Non-pigmented ciliary epithelial cell (primary cell): Measurements from ENCODE around the gene IGSF21.
"Not testable (repeated sequence)": the region's sequence is repeated elsewhere in the genome, so short reads cannot be mapped to it uniquely, and the experiment has no call there.

Experiments used
- DNase-seq: peaks from one replicate; pipeline ENCODE4 v3.0.0-alpha.2; 2010; ENCODE audit warnings: low read depth

The IGSF21 gene

DNA sequence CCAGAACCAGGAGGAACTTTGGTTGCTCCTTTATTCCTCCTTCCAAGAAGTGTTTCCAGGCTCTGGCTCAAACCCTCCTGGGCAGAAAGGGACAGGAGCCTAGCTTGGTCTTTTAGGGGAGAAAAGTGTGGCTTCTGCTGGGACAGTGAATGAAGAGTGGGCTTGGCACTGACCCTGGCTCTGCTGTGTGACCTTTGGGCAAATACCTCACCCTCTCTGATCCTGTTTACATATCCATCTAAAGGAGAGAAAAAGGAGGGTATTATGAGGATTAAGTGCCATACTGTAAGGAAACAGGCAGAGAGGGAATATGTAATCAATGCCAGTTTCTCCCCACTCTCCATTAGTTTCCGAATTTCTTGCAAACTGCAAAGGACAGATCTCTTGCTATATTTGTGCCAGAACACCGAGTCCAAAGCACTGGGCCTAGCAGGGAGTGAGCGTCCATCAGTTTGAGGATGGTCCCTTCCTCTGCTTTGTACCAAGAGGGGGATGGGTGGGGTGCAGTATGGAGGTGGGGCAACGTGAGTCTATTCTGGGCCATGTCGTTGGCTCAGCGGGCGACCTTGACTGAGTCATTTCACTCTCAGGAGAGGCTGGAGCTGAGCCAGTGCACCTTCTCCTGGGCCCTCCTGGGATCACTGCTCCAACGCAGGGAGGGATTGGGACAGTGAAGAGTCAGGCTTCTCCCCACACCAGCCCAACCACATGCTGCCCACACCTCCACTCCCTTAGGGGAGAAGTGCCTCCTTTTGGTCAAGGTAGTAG, 38.4 kb downstream of the IGSF21 start:
- DNase-seq, result no peak

DNA sequence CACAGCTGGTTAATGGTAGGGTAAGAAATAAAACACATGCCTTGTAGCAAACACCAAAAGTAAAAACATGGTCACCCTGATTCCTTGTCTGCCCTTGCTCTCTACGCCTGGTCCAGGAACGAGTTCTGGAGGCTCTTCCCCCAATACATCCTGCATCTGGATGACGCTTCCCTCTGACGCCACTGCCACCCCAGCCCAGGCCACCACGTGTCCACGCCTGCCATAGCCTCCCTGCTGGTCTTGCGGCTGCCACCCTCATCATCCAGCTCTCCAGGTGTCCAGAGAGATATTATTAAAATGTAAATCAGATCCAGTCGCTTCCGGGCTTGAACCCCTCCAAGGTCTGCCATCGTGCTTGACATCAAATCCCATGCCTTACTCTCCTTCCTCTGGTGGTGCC, 39.3 kb downstream of the IGSF21 start:
- DNase-seq, result no peak

DNA sequence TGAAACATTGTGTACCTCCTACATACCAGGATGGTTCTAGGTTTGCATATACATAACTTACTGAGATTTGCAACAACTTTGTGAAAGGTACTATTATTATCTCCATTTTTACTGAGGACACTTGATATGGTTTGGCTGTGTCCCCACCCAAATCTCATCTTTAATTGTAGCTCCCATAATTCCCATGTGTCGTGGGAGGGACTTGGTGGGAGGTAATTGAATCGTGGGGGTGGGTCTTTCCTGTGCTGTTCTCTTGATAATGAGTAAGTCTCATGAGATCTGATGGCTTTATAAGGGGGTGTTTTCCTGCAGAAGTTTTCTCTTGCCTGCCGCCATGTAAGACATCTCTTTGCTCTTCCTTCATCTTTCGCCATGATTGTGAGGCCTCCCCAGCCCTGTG, 40.1 kb downstream of the IGSF21 start:
- no peak for DNase-seq

DNA sequence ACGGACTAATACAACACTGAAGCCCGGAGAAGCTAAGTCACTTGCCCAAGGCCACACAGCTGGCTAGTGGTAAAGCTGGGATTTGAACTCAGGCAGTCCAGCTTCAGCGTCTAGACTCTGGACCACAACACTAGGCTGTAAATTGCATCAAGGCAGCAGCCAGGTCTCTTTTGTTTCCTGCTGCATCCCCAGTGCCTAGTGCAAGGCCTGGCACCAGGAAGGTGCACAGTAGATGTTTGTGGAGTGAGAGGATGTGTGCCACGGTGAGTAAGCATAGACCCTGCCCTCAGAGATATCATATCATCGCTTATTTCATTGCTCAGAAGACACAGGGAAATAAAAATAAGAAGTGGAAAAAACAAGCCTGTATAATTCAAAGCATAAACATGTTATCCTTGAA, 40.9 kb downstream of the IGSF21 start:
- DNase-seq, result no peak

DNA sequence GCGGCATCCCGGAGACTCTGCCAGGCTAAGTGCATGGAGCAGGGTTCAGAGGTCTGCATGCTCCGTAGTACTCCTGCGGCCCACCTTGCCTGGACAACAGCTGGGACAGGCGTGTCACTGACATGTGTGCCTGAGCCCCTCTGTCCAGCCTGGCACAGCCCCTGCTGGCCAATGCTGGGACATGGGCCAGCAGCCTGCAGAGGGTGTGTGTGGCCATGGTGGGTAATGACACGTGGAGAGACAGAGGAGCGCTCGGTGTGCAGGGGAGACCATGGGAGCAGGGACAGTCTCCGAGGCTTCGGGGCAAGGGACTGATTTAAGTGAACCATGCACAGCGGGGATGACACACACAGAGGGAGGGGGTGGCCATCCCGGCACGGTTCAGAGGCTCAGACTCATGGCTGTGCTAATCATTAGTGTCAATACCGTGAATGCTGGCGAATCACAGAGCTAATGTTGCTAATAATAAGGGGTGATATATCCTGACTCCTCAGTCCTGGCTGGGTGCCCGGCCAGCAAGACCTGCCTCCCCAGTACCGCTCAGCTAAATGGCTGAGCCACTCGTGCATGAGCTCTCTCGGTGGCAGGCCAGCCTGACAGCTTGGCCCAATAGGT, 41.5 kb downstream of the IGSF21 start:
- DNase-seq, result no peak

DNA sequence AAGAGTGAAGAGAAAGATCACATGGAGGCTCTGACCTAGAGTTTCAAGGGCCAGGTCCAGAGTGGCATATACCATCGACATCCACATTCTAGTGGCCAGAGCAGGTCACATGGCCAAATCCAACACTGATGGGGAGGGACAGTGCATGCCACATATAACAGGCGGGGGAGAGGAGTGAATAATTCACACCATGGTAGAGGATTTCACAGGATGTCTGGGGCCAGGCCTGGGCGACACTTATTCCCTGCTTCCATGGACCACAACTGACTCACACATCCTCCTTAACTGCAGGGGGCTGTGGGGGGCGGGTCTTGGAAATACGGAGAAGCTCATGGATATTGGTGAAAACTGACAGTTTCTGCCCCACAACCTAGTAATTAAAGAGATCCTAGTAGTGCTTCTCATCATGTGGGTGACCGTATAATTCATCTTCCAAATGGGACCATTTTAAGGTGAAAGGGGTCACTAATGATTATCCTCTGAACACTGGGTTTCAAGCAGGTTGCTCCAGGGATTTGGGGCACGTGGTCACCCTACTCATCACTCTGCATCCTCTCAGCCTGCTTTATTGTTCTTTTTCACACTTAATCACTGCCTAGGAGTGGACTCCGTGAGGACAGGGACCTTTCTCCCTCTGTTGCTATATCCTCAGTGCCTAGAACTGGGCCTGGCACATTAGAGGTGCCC, 44.0 kb downstream of the IGSF21 start:
- no peak for DNase-seq

DNA sequence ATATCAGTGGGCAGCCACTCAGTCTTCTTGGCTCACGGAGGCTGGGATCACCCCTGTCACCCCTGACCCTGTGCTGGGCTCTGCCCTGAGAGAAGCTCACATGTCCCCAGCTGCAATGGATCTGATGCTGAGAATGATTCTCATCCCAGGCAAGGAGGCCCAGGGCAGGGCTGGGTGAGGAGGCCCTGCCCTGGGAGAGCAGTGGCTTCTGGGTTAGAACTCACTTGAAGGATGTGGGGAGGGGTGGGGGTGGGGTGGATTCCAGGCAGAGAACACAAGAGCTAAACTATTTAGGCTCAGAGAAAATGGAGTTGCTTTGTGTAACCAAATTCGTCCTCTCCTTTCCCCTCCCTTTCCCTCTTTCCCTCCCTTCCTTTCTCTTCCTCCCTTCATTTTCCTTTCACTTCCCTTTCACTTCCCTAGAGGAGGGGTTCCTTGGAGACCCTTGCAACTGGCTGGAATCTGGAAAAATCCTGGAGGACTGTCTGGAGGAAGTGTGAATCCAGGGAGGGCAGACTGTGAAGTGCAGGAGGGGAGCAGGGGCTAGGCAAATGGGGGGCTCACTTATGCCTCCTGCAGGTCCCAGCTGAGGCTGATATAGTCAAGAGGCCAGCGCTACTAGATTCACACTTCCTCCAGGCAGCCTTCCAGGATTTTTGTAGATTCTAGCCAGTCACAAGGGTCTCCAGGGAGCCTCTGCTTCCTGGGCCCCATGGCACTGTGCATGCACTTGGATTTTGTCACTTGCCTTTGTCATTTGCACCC, 47.0 kb downstream of the IGSF21 start:
- DNase-seq, result no peak

DNA sequence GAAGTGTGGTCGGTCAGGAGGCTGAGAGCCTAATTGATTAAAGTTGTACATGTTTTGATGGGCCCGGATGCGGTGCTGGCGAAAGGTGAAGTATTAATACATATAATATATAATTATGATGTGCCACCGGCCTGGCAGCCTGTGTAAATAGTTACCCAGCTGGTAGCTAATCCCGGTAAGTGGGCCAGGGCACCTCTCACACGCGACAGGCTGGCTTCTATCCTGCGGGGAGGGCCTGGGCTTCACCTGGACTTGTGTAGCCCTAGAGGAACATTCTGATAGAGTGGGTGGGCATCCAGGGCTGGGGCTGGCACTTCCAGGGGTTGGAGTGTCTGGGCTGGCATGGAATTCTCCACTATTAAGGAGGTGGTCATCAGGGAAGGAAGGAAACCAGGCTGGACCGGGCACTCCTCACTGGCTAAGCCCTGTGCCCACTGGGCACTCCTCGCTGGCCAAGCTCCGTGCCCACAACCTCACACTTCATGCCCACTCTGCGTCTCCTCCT, 48.3 kb downstream of the IGSF21 start:
- no peak for DNase-seq

DNA sequence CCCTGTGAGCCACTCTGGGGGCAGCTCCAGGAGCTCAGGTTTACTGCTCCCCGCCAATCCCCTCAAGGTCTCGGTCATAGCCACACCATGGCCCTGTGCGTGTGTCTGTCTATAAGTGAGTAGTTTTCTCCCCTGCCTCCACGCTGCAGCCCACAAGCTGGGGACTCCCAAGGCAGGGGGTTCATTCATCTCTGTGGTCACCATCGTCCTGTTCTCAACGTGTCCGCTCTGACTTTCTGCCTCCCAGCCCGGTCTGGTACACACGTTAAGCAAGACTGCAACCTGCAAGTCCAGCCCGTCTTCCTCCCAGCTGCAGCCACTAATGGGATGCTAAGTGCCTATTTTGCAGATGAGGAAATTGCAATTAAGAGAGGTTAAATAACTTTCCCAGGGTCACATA, 49.8 kb downstream of the IGSF21 start:
- DNase-seq, result no peak

DNA sequence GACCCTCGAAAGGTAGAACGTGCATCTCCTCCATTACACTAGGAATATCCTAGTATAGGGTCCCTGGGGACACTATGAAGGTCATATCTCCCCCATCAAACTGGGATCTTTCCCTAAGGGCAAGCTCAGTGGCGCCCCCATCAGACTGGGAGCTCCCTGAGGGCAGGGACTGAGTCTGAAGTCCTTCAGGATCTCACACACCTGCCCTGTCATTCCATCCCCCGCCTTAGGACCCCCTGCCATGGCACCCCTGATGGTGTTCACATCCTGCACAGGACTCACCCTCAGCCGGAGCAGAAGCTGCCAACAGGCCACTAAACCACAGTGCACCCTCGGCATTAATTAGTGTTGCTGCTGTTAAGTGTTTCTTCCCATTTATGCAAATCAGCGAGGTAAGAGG, 50.4 kb downstream of the IGSF21 start:
- no peak for DNase-seq

DNA sequence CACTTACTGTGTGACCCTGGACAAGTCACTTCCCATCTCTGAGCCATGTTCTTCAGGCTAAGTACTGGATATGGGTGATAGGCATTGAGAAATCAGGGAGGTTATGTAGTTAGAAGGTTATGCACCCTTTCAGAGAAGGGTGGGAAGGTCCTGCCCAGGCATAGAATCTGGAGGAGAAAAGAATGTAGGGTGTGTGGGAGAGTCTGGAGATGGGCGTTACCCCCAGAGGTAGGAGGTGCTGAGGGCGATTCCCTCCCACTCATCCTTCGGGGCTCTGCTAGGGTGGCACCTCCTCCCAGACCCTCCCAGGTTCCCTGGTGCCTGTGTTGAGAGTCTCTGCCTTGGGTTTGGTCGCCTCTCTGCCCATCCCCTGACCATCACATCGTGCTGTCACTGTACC, 51.1 kb downstream of the IGSF21 start:
- no peak for DNase-seq

DNA sequence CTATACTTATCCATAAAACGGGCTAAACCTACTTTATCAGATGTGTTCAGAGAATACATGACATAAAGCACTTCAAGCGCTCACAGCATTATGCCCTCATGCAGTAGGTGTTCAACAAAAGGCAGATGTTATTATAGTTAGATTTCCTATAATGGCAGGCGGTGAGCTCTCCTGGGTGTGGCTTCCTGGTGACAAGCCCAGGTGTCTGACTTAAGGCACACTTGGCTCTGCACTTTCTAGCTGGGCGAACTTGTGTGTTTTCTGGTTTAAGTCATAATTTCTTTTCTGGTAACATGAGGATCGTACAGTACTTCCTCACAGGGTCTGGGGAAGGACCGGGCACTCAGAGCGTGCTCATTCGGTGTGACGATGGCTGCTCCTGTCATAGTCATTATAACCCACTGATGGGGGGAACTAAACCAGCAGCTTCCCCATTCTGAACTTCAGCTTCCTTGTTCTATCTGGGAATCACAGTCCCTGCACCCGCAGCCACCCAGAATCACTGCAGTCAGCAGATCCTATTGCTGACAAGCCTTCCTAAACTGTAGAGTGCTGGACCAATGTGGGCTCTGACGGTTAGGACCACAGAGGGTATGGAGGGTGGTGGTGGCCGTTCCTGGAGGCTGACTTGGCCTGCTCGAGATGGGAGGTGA, 52.8 kb downstream of the IGSF21 start:
- no peak for DNase-seq

DNA sequence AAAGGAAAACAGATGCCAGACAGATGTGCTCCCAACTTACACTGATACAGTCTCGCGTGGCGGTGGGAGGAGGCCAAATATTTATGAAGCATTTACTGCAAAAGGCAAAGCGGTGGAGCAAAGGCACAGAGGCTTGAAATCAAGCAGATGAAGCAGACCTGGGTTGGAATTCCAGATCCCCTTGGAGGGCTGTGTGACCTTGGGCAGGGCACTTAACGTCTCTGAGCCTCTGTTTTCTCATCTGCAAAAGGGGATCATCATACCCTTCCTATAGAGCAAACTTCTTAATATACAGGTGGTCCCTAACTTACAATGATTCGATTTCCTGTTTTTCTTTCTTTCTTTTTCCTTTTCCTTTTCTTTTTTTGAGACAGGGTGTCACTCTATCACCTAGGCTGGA, 54.1 kb downstream of the IGSF21 start:
- no peak for DNase-seq

DNA sequence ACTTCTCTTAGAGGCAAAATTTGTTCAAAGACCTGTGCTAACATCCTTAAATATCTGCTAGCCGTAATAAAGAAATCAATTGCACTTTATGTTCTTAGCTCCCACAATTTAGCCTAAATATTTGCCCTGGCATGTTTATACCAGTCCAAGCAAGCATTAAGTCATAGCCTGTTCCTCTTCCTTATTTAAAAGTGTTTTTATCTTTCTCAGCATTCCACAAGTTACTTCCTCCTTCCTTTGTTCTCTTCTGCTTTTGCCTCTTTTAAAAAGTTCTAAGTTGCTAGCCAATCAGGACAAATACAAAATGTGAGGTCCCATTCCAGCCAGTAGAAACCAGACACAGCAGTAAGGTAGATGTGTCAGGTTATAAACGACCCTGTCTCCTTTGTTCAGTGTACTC, 58.0 kb downstream of the IGSF21 start:
- DNase-seq, result not testable (repeated sequence)

DNA sequence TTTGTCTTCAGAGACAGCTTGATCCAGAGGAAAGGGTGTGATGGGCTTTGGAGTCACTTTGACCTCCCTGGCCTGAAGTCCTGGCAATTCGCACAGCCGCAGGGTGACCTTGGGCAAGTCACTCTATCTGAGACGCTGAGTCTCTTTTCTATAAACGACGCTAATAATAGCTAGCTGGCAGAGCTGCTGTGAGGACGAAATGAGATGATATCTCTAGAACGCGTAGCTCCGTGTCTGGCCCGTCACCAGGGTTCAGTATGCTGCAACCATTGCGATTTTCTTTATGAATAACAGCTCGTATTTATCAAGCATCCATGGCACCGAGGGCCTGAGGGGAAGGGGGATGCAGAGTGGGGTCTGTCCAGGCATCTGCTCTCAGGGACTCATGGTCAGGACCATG, 58.7 kb downstream of the IGSF21 start:
- DNase-seq, result no peak

DNA sequence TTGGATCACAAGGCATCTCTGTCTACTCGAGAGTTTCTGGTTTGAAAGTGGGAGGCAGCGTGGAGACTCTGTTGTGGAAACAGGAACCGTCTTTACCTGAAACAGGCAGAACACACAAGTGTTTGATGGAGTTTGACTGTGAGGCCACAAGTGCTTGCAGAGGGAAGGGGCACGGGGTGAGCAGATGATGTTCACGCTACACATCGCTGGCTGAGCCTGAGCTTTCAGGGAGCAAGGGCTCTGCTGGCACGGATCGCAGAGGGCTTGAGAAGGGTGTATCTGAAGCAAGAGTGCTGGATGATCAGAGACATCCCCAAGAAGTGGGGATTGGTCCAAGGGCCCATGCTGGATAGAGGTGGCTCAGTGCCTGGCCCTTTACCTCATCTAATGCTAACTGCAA, 59.3 kb downstream of the IGSF21 start:
- no peak for DNase-seq

DNA sequence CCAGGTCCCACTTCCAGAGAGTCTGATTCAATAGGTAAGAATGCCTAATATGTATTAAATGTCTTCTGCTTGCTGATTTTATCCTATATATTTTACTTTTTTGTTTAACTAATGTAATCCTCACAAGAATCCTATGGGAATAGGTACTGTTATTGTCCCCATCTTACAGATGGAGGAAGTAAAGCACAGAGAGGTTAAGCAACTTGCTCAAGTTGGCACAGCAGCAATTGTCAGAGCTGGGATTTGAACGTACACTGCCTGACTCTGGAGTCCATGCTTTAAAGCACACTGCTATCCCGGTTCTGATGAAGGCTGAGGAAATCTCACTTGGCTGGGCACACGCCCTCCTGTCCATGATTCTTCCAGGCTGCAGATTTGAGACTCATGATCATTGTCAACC, 62.8 kb downstream of the IGSF21 start:
- no peak for DNase-seq

DNA sequence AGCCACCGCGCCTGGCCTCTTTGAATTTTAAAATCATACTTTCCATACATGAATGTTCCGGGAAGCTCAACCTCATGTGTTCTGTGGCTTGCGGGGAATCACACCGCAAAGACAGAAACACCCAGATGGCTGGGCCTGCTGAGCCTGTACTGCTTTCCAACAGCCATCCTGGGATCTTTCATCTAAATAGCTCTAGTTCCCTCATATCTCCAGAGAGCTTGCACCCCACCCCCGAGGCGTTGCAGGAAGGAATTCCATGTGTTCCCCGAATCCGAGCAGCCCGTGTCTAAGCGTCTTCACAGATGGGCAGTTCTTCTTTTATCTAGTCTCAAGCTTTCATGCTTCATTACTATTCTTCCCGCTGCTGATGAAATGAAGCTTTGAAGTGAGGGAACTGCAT, 66.4 kb downstream of the IGSF21 start:
- no peak for DNase-seq

DNA sequence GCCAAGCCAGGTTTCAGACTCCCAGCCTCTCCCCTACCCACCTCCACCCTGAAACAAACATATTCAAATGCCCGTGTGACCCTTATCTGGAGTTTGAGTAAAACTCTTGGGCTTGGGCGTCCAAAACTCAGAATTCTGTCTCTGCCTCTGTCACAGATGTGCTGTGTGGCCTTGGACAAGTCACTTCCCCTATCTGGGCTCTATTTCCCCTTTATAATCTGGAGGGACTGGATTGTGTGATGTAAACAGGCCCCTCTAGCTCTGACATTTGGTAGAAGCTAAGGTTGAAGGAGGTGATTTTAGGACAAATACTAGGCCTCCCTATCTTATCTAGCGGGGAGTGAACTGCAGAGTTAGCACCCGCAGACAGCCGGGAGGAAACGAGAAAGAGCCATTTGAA, 67.5 kb downstream of the IGSF21 start:
- DNase-seq, result no peak

DNA sequence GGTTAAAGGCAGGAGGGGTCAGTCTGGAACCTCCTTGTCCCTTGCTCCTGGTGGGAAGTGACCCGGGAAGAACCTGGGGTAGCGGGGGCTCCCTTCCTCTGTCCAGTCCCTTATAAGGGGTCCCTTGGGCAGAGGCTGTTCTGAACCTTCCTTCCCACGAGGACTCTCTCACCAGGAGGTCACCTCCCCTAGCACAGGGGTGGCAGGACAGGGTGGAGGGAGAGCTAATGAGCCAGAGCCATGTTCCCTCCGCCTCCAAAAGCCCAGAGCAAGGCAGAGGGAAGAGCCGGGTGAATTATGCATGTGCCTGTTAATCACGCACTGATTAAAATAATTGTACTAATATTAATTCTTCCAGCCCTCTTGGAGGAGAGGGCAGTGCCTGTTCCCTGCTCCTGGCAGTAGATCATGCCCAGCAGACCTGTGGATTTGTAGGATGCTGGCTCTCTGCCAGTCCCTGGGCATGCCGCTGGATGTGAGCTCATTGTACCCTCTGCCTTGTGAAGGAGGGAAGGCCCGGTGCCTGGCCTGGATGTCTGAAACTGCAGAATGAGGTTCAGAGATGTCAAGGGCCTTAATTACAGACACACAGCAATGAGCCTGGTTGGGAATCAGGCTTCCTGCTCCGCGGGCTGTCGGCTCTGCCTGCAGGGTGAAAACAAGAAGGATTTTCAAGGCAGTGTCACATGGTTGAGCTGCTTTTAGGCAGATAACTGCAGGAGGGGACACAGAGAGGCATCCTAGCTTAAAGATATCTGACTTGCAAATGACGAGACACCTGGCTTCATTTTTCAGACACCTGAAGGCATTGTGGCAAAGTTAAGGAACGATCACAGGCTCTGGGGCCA, 68.2 kb downstream of the IGSF21 start:
- no peak for DNase-seq

DNA sequence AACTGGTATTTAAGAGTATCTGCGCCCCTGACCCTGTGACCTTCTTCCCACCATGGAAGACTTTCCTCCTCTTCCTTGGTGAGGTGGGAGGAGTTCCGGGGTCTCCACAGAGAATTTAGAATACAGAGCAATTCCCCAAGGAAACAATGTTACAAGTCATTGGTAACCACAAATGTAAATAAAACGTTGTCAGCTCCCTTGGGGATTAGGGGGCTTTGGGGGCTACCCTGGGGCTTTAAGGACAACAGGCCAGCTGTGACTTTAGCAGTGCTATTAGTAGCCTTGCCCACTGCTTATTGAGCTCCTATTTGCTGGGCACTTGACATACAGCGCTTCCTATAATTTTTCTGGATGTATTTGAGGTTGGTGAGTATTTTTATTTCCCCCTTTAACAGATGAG, 69.0 kb downstream of the IGSF21 start:
- DNase-seq, result no peak
